ENCODE results near the gene TERT.
"Not testable (repeated sequence)": the region's sequence is repeated elsewhere in the genome, so short reads cannot be mapped to it uniquely, and the experiment has no call there.

The TERT gene

GRCh38 chr5:1293416-1294205 lies 1.3 kb downstream of the TERT start:
- H3K27ac ChIP-seq = peak overlapping the region; percentile 58
- TF ChIP-seq CTCF (conservative IDR thresholded peaks at IDR 0.05) = no peak
- no peak for TF ChIP-seq ZFX (IDR thresholded peaks at IDR 0.05)

GRCh38 chr5:1292846-1293415 lies 1.9 kb downstream of the TERT start:
- H3K27ac ChIP-seq = no peak overlapping the region

GRCh38 chr5:1292139-1292538 lies 2.7 kb downstream of the TERT start:
- TF ChIP-seq CTCF (conservative IDR thresholded peaks at IDR 0.05) (no peak), ZFX (IDR thresholded peaks at IDR 0.05) (no peak)
- no peak overlapping the region for H3K27ac ChIP-seq

More at GRCh38 chr5:1292846-1293415, 1.9 kb downstream of the TERT start:
- TF ChIP-seq CTCF (conservative IDR thresholded peaks at IDR 0.05) = no peak
- TF ChIP-seq ZFX (IDR thresholded peaks at IDR 0.05) = no peak

GRCh38 chr5:1291611-1292080 lies 3.2 kb downstream of the TERT start:
- no peak overlapping the region for H3K27ac ChIP-seq
- TF ChIP-seq ZFX (IDR thresholded peaks at IDR 0.05) = no peak
- no peak for TF ChIP-seq CTCF (conservative IDR thresholded peaks at IDR 0.05)

GRCh38 chr5:1290956-1291355 lies 3.9 kb downstream of the TERT start:
- not testable (repeated sequence) for H3K27ac ChIP-seq

- not testable (repeated sequence) for H3K27ac ChIP-seq
Measured at GRCh38 chr5:1289559-1289958, 5.3 kb downstream of the TERT start.

- TF ChIP-seq CTCF (conservative IDR thresholded peaks at IDR 0.05) = no peak
- TF ChIP-seq ZFX (IDR thresholded peaks at IDR 0.05) = no peak
Measured at GRCh38 chr5:1288439-1289335, 6.2 kb downstream of the TERT start.

GRCh38 chr5:1285883-1286291 lies 9.0 kb downstream of the TERT start:
- H3K27ac ChIP-seq = no peak overlapping the region
- no peak for TF ChIP-seq ZFX (IDR thresholded peaks at IDR 0.05)
- no peak for TF ChIP-seq CTCF (conservative IDR thresholded peaks at IDR 0.05)

More at GRCh38 chr5:1288439-1289335, 6.2 kb downstream of the TERT start:
- H3K27ac ChIP-seq = no peak overlapping the region

Data from C4-2B (cell line).